SK-N-SH (cell line): ENCODE measurements around the gene LIPG. TPM values are rescaled to one million over a fixed set of nuclear protein-coding genes. Genes with fewer than 3 reads are reported as not detected.

ENCODE experiments used
- CTCF ChIA-PET: fragments of 300-600, 350-600 bp; formaldehyde crosslinking; extraction: SDS; loops from one replicate; lab custom pipeline; 2021; lab: Yijun Ruan, JAX
- POLR2A ChIA-PET: fragments of 350-600 bp; sonication (Branson Sonifier 250); formaldehyde crosslinking; extraction: SDS; loops from one replicate; lab custom pipeline; 2020; ENCODE audit warnings: antibody characterized with exemption, inconsistent platforms; lab: Yijun Ruan, JAX
- DNase-seq: peaks from one replicate; pipeline ENCODE4 v3.0.0; 2012
- H2AFZ ChIP-seq: fragments of 200-600 bp; sonication (generic); 2 replicates; pipeline ENCODE4 v1.8.1; 2016; ENCODE audit warnings: antibody characterized with exemption, mild to moderate bottlenecking, low read depth
- H3F3A ChIP-seq: fragments of 200-600 bp; sonication (generic); replicated peaks from 2 replicates; pipeline ENCODE3; 2016; ENCODE audit warnings: antibody characterized with exemption, mild to moderate bottlenecking; ENCODE audit not compliant: insufficient read depth
- H3K27ac ChIP-seq, 2 experiments: fragments of 200-500 bp in 1 of 2; fragments of 200-600 bp in 1 of 2; sonication (Bioruptor generic) in 1 of 2; sonication (generic), shearing (Covaris generic) in 1 of 2; 2 replicates each; pipeline versions ENCODE4 v1.5.1 to v1.6.1; 2014 to 2016; ENCODE audit warnings: low read depth in 2 of 2, inconsistent platforms in 1 of 2, low read length in 1 of 2, mild to moderate bottlenecking in 1 of 2, mixed read lengths in 1 of 2
- H3K27me3 ChIP-seq: fragments of 200-600 bp; sonication (generic), shearing (Covaris generic); 2 replicates; pipeline ENCODE4 v1.6.1; 2016; ENCODE audit warnings: mixed run types; ENCODE audit not compliant: insufficient read depth
- H3K36me3 ChIP-seq, 2 experiments: fragments of 200-500 bp in 1 of 2; fragments of 200-600 bp in 1 of 2; sonication (Bioruptor generic) in 1 of 2; sonication (generic) in 1 of 2; replicated peaks in 1 of 2; 2 replicates each; pipeline versions ENCODE3 to v1.5.1; 2014 to 2016; ENCODE audit warnings: low read length in 1 of 2, mild to moderate bottlenecking in 1 of 2; ENCODE audit not compliant: insufficient read depth in 2 of 2, control insufficient read depth in 1 of 2
- H3K4me1 ChIP-seq, 2 experiments: fragments of 200-500 bp in 1 of 2; fragments of 200-600 bp in 1 of 2; sonication (Bioruptor generic) in 1 of 2; sonication (generic), shearing (Covaris generic) in 1 of 2; 2 replicates each; pipeline versions ENCODE4 v1.5.1 to v1.6.1; 2014 to 2016; ENCODE audit warnings: low read depth in 1 of 2, low read length in 1 of 2, mixed run types in 1 of 2; ENCODE audit not compliant: insufficient read depth in 2 of 2, control insufficient read depth in 1 of 2
- H3K4me2 ChIP-seq: fragments of 200-600 bp; sonication (generic), shearing (Covaris generic); 2 replicates; pipeline ENCODE4 v1.6.1; 2017; ENCODE audit warnings: mixed run types
- H3K4me3 ChIP-seq, 2 experiments: fragments of 200-500 bp in 1 of 2; fragments of 200-600 bp in 1 of 2; sonication (Bioruptor generic) in 1 of 2; sonication (generic), shearing (Covaris generic) in 1 of 2; 2 replicates each; pipeline versions ENCODE4 v1.5.1 to v1.8.1; 2014 to 2016; ENCODE audit warnings: low read depth in 2 of 2, inconsistent platforms in 1 of 2, low read length in 1 of 2, mild to moderate bottlenecking in 1 of 2, mixed read lengths in 1 of 2, moderate library complexity in 1 of 2
- H3K79me2 ChIP-seq: fragments of 200-600 bp; sonication (generic); 2 replicates; pipeline ENCODE4 v1.8.1; 2017; ENCODE audit warnings: mild to moderate bottlenecking; ENCODE audit not compliant: insufficient read depth
- H3K9ac ChIP-seq: fragments of 200-600 bp; sonication (generic); 2 replicates; pipeline ENCODE4 v1.6.1; 2017; ENCODE audit warnings: mixed run types
- H3K9me2 ChIP-seq: fragments of 200-600 bp; sonication (generic); 2 replicates; pipeline ENCODE4 v1.6.1; 2017; ENCODE audit warnings: mixed run types
- H3K9me3 ChIP-seq: fragments of 200-600 bp; sonication (generic); 2 replicates; pipeline ENCODE4 v1.6.1; 2017; ENCODE audit warnings: mixed run types, mild to moderate bottlenecking, moderate library complexity
- H4K20me1 ChIP-seq: fragments of 200-600 bp; sonication (generic); 2 replicates; pipeline ENCODE4 v1.6.1; 2017; ENCODE audit warnings: mild to moderate bottlenecking, mixed run types; ENCODE audit not compliant: insufficient read depth
- ELF1 ChIP-seq: IDR thresholded peaks from 2 replicates; pipeline ENCODE4 v1.4.0; 2012
- EP300 ChIP-seq, 2 experiments: IDR thresholded peaks; 2 replicates each; pipeline versions ENCODE4 v1.4.0 to v1.6.1; 2012; ENCODE audit warnings: borderline replicate concordance in 1 of 2, low read depth in 1 of 2, low read length in 1 of 2
- EZH2phosphoT487 ChIP-seq: fragments of 200-600 bp; sonication (generic); IDR thresholded peaks from 2 replicates; pipeline ENCODE4 v1.6.1; 2017; ENCODE audit warnings: low read depth, mixed run types, mild to moderate bottlenecking, antibody characterized with exemption, moderate library complexity, borderline replicate concordance
- FOSL2 ChIP-seq: IDR thresholded peaks from 2 replicates; pipeline ENCODE4 v1.4.0; 2012; ENCODE audit warnings: low read depth, mild to moderate bottlenecking, moderate library complexity, borderline replicate concordance
- GABPA ChIP-seq: IDR thresholded peaks from 2 replicates; pipeline ENCODE4 v1.4.0; 2012; ENCODE audit warnings: low read depth, mild to moderate bottlenecking
- JUND ChIP-seq: IDR thresholded peaks from 2 replicates; pipeline ENCODE4 v1.4.0; 2012
- MXI1 ChIP-seq: IDR thresholded peaks from 2 replicates; pipeline ENCODE4 v1.6.1; 2012; ENCODE audit warnings: mild to moderate bottlenecking, low read depth, low read length, improper control_type of control experiment
- NRF1 ChIP-seq: IDR thresholded peaks from 2 replicates; pipeline ENCODE4 v1.6.1; 2012; ENCODE audit warnings: low read depth, mild to moderate bottlenecking, low read length
- POLR2AphosphoS5 ChIP-seq: IDR thresholded peaks from 2 replicates; pipeline ENCODE4 v1.6.1; 2012; ENCODE audit warnings: low read depth, low read length
- RAD21 ChIP-seq: IDR thresholded peaks from 2 replicates; pipeline ENCODE4 v1.6.1; 2012; ENCODE audit warnings: mild to moderate bottlenecking, low read length
- RXRA ChIP-seq: IDR thresholded peaks from 2 replicates; pipeline ENCODE4 v1.4.0; 2012; ENCODE audit warnings: low read depth, mild to moderate bottlenecking, borderline replicate concordance
- TEAD4 ChIP-seq: IDR thresholded peaks from 2 replicates; pipeline ENCODE4 v1.4.0; 2012; ENCODE audit warnings: mild to moderate bottlenecking, borderline replicate concordance; ENCODE audit not compliant: insufficient read depth
- WGBS: methylation state at CpG from one replicate; pipeline ENCODE4 v1.1.6; 2017; ENCODE audit warnings: low lambda C conversion rate; 5-methylcytosine and 5-hydroxymethylcytosine counted together
- polyA plus RNA-seq, 3 experiments: library from polyadenylated mRNA; depleted of rRNA; stranded (reverse); fragments of >200 nt; gene quantifications; 2 replicates each; pipeline ENCODE4 v1.2.3, GENCODE V29; 2012
- TF ChIP-seq, protein P1 (sequence below): fragments of 150-350 bp; IDR thresholded peaks from 2 replicates; pipeline ENCODE4 v1.6.1; 2017; ENCODE audit warnings: antibody characterized with exemption, low read length, low read depth, borderline replicate concordance
- TF ChIP-seq, protein P2 (sequence below): fragments of 150-350 bp; IDR thresholded peaks from 2 replicates; pipeline ENCODE4 v1.6.1; 2016; ENCODE audit warnings: mild to moderate bottlenecking, low read depth, low read length
- TF ChIP-seq, protein P3 (sequence below): IDR thresholded peaks from 2 replicates; pipeline ENCODE4; 2012
- TF ChIP-seq, protein P4 (sequence below): IDR thresholded peaks from 2 replicates; pipeline ENCODE4 v1.4.0; 2012; ENCODE audit warnings: low read depth, borderline replicate concordance
- TF ChIP-seq, protein P5 (sequence below): IDR thresholded peaks from 2 replicates; pipeline ENCODE4 v1.4.0; 2012; ENCODE audit warnings: low read depth
- TF ChIP-seq, protein P6 (sequence below): fragments of 200-600 bp; sonication (generic); IDR thresholded peaks from 2 replicates; pipeline ENCODE4 v1.6.1; 2017; ENCODE audit warnings: antibody characterized with exemption, mild to moderate bottlenecking, moderate library complexity

LIPG gene
- polyA plus RNA-seq, 1 of the 3 experiments (the other 2 are of a cell fraction) = 3.2 TPM

DNA sequence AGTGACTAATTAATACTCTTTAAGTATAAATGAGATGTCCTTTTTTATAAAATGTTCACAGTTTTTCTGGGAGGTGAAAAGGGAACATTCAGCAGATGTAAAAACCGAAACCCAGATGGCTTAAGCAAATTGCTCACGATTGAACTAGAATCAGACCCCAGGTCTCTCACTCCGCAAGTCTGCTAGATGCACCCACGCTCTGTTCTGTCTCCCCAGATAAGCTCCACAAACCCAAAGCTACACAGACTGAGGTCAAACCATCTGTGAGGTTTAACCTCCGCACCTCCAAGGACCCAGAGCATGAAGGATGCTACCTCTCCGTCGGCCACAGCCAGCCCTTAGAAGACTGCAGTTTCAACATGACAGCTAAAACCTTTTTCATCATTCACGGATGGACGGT is 3.2 kb downstream of the LIPG start:
- Histone ChIP-seq H3K79me2 (peaks cover 18% of the 10 kb centered on the region), H3K4me1 (peaks cover 23 to 33% of the 10 kb centered on the region in 2 experiments; a peak in 3 of 4 replicates), H3K4me3 (no peak overlapping the region), H3K27me3 (no peaks in the 10 kb centered on the region), H2AFZ (no peak overlapping the region), H3K36me3 (no peaks in the 10 kb centered on the region), H3K27ac (no peak overlapping the region), H3K9me3 (no peaks in the 10 kb centered on the region), H3K4me2 (peak overlapping the region; percentile 94), H3F3A (peaks cover 14% of the 10 kb centered on the region), H3K9ac (no peak overlapping the region), H4K20me1 (no peaks in the 10 kb centered on the region), H3K9me2 (no peaks in the 10 kb centered on the region)
- ChIA-PET POLR2A (no interaction called here), CTCF (interaction anchor here (0.7 to 2.5 kb wide), 2 partner anchors 294 to 296 kb away, joined by 3 to 12 read pairs; no protein-coding TSS in a partner anchor)
- TF ChIP-seq EZH2phosphoT487 (no peak), RAD21 (no peak), JUND (no peak), ELF1 (no peak), EP300 (IDR thresholded peaks at IDR 0.05; ENCODE audit: borderline replicate concordance in 1 of 2, low read depth in 1 of 2, low read length in 1 of 2) (no peak), GABPA (no peak), MXI1 (no peak), RXRA (no peak), NRF1 (no peak), TEAD4 (no peak), FOSL2 (no peak), POLR2AphosphoS5 (no peak)
- TF ChIP-seq, protein P1, sequence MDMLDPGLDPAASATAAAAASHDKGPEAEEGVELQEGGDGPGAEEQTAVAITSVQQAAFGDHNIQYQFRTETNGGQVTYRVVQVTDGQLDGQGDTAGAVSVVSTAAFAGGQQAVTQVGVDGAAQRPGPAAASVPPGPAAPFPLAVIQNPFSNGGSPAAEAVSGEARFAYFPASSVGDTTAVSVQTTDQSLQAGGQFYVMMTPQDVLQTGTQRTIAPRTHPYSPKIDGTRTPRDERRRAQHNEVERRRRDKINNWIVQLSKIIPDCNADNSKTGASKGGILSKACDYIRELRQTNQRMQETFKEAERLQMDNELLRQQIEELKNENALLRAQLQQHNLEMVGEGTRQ = no peak
- TF ChIP-seq, protein P2, sequence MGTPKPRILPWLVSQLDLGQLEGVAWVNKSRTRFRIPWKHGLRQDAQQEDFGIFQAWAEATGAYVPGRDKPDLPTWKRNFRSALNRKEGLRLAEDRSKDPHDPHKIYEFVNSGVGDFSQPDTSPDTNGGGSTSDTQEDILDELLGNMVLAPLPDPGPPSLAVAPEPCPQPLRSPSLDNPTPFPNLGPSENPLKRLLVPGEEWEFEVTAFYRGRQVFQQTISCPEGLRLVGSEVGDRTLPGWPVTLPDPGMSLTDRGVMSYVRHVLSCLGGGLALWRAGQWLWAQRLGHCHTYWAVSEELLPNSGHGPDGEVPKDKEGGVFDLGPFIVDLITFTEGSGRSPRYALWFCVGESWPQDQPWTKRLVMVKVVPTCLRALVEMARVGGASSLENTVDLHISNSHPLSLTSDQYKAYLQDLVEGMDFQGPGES = no peak
- TF ChIP-seq, protein P3, sequence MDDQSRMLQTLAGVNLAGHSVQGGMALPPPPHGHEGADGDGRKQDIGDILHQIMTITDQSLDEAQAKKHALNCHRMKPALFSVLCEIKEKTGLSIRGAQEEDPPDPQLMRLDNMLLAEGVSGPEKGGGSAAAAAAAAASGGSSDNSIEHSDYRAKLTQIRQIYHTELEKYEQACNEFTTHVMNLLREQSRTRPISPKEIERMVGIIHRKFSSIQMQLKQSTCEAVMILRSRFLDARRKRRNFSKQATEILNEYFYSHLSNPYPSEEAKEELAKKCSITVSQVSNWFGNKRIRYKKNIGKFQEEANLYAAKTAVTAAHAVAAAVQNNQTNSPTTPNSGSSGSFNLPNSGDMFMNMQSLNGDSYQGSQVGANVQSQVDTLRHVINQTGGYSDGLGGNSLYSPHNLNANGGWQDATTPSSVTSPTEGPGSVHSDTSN = no peak
- TF ChIP-seq, protein P4, sequence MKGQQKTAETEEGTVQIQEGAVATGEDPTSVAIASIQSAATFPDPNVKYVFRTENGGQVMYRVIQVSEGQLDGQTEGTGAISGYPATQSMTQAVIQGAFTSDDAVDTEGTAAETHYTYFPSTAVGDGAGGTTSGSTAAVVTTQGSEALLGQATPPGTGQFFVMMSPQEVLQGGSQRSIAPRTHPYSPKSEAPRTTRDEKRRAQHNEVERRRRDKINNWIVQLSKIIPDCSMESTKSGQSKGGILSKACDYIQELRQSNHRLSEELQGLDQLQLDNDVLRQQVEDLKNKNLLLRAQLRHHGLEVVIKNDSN = no peak
- TF ChIP-seq, protein P5, sequence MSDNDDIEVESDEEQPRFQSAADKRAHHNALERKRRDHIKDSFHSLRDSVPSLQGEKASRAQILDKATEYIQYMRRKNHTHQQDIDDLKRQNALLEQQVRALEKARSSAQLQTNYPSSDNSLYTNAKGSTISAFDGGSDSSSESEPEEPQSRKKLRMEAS = no peak
- TF ChIP-seq, protein P6, sequence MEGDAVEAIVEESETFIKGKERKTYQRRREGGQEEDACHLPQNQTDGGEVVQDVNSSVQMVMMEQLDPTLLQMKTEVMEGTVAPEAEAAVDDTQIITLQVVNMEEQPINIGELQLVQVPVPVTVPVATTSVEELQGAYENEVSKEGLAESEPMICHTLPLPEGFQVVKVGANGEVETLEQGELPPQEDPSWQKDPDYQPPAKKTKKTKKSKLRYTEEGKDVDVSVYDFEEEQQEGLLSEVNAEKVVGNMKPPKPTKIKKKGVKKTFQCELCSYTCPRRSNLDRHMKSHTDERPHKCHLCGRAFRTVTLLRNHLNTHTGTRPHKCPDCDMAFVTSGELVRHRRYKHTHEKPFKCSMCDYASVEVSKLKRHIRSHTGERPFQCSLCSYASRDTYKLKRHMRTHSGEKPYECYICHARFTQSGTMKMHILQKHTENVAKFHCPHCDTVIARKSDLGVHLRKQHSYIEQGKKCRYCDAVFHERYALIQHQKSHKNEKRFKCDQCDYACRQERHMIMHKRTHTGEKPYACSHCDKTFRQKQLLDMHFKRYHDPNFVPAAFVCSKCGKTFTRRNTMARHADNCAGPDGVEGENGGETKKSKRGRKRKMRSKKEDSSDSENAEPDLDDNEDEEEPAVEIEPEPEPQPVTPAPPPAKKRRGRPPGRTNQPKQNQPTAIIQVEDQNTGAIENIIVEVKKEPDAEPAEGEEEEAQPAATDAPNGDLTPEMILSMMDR = no peak
- 83% methylated on average over 9 of the region's 9 CpGs for WGBS
- DNase-seq = no peak
